BLaER1 (cell line): ENCODE measurements around the gene COMMD8.
"Not testable (repeated sequence)": the region's sequence is repeated elsewhere in the genome, so short reads cannot be mapped to it uniquely, and the experiment has no call there.

Source experiments
- H3K27ac ChIP-seq: shearing (Covaris generic); formaldehyde crosslinking; 2 replicates; pipeline ENCODE4 v1.8.1; 2022
- H3K27me3 ChIP-seq: shearing (Covaris generic); formaldehyde crosslinking; 2 replicates; pipeline ENCODE4 v1.8.1; 2022
- H3K36me3 ChIP-seq: shearing (Covaris generic); formaldehyde crosslinking; 2 replicates; pipeline ENCODE4 v1.8.1; 2022
- H3K4me1 ChIP-seq: shearing (Covaris generic); formaldehyde crosslinking; 2 replicates; pipeline ENCODE4 v1.8.1; 2022
- H3K4me2 ChIP-seq: shearing (Covaris generic); formaldehyde crosslinking; 2 replicates; pipeline ENCODE4 v1.8.1; 2022
- H3K4me3 ChIP-seq: shearing (Covaris generic); formaldehyde crosslinking; 2 replicates; pipeline ENCODE4 v1.8.1; 2022
- H3K9ac ChIP-seq: shearing (Covaris generic); formaldehyde crosslinking; 2 replicates; pipeline ENCODE4 v1.8.1; 2022
- H3K9me3 ChIP-seq: shearing (Covaris generic); formaldehyde crosslinking; 2 replicates; pipeline ENCODE4 v1.8.1; 2022
- H4K20me1 ChIP-seq: shearing (Covaris generic); formaldehyde crosslinking; 2 replicates; pipeline ENCODE4 v1.8.1; 2022
- Cebpa-rat ChIP-seq: shearing (Covaris generic); IDR thresholded peaks from 2 replicates; pipeline ENCODE4 v1.8.1; 2022

COMMD8 gene

GRCh38 chr4:47490550-47490949 is 27.0 kb upstream of the COMMD8 start:
- Histone ChIP-seq H3K4me2 (no peak overlapping the region), H3K27ac (no peak overlapping the region), H3K9ac (no peak overlapping the region), H3K9me3 (no peaks in the 10 kb centered on the region), H3K27me3 (no peaks in the 10 kb centered on the region), H3K4me1 (peaks cover 6% of the 10 kb centered on the region), H4K20me1 (no peaks in the 10 kb centered on the region), H3K36me3 (no peaks in the 10 kb centered on the region), H3K4me3 (no peak overlapping the region)
- TF ChIP-seq Cebpa-rat: no peak

DNA sequence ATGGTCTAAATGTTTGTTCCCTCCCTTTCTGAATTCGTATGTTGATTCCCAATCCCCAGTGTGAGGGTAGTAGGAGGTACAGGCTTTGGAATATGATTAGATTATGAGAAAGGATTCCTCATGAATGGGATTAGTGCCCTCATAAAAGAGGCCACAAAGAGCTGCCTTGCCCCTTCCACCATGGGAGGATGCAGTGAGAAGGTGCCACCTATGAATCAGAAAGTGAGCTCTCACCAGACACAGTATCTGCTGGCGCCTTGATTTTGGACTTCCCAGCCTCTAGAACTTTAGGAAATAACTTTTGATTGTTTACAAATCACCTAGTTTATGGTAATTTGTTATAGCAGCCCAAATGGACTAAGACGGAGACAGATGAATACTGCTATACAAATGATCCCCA is 25.2 kb upstream of the COMMD8 start:
- no peak for TF ChIP-seq Cebpa-rat
- Histone ChIP-seq H3K4me2 (no peak overlapping the region), H3K27me3 (no peaks in the 10 kb centered on the region), H3K9ac (no peak overlapping the region), H4K20me1 (no peaks in the 10 kb centered on the region), H3K4me3 (no peak overlapping the region), H3K27ac (no peak overlapping the region), H3K4me1 (peaks cover 14% of the 10 kb centered on the region), H3K36me3 (no peaks in the 10 kb centered on the region), H3K9me3 (no peaks in the 10 kb centered on the region)

- Histone ChIP-seq H3K4me2 (peak overlapping the region; percentile 82; the same call in 1 of the 2 replicates), H3K4me1 (peaks cover 14% of the 10 kb centered on the region)
- not testable (repeated sequence) for H3K27me3 ChIP-seq, H3K9me3 ChIP-seq, H3K27ac ChIP-seq, H3K36me3 ChIP-seq, H3K4me3 ChIP-seq, H4K20me1 ChIP-seq, H3K9ac ChIP-seq
Measured at GRCh38 chr4:47486727-47487126, 23.2 kb upstream of the COMMD8 start.

DNA sequence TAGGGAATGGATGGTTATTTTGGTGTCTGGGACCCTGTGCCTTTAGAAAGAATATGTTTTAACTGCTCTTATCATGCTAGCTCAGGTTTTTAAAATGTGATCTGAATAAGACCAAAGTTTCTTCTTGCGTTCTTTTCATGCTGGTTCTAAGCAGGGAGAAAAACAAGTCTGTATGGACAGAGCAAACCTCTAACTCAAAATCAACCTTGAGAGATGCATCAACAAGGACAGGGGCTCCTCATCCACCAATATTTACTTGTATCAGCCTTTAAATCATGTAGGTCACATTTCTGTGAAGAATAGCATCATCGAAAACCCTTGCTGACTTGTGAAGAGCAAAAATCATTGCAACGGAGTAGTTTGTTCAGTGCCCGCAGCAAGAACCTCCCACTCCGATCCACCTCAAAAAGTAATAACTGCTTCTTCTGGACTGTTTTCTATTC is 22.8 kb upstream of the COMMD8 start:
- no peak for TF ChIP-seq Cebpa-rat
- H4K20me1 ChIP-seq: no peaks in the 10 kb centered on the region
- no peak overlapping the region for H3K27ac ChIP-seq
- no peaks in the 10 kb centered on the region for H3K36me3 ChIP-seq
- H3K4me1 ChIP-seq: peaks cover 14% of the 10 kb centered on the region
- no peaks in the 10 kb centered on the region for H3K27me3 ChIP-seq
- peak overlapping the region; percentile 82 for H3K4me2 ChIP-seq
- peak overlapping the region; percentile 69 for H3K4me3 ChIP-seq
- peak overlapping the region; percentile 58 for H3K9ac ChIP-seq
- no peaks in the 10 kb centered on the region for H3K9me3 ChIP-seq

- Histone ChIP-seq H3K4me1 (peaks cover 14% of the 10 kb centered on the region), H3K27ac (peak overlapping the region; percentile 18; the same call in 1 of the 2 replicates)
- no peak for TF ChIP-seq Cebpa-rat
Measured at GRCh38 chr4:47485768-47486167, 22.3 kb upstream of the COMMD8 start.

GRCh38 chr4:47485047-47485692 is 21.7 kb upstream of the COMMD8 start, which contains the start of gene ATP10D:
Gene ATP10D (plus strand): TSS chr4:47485275. CDS start chr4:47512541, 27,266 bp downstream.
- peak within 1 kb of the TSS; percentile 69 for H3K4me3 ChIP-seq
- H3K9me3 ChIP-seq: no peaks in the 10 kb centered on the region
- H3K4me1 ChIP-seq: peaks cover 14% of the 10 kb centered on the region
- H3K36me3 ChIP-seq: no peaks in the 10 kb centered on the region
- no peak for TF ChIP-seq Cebpa-rat
- no peaks in the 10 kb centered on the region for H4K20me1 ChIP-seq
- H3K27me3 ChIP-seq: no peaks in the 10 kb centered on the region
- peak within 1 kb of the TSS; percentile 82 for H3K4me2 ChIP-seq
- peak within 1 kb of the TSS; percentile 58 for H3K9ac ChIP-seq
- peak within 1 kb of the TSS; percentile 18; the same call in 1 of the 2 replicates for H3K27ac ChIP-seq

More at GRCh38 chr4:47485768-47486167, 22.3 kb upstream of the COMMD8 start:
- no peaks in the 10 kb centered on the region for H4K20me1 ChIP-seq
- H3K27me3 ChIP-seq: no peaks in the 10 kb centered on the region
- H3K4me3 ChIP-seq: peak overlapping the region; percentile 69
- H3K9ac ChIP-seq: peak overlapping the region; percentile 58
- H3K4me2 ChIP-seq: peak overlapping the region; percentile 82
- no peaks in the 10 kb centered on the region for H3K9me3 ChIP-seq
- no peaks in the 10 kb centered on the region for H3K36me3 ChIP-seq

DNA sequence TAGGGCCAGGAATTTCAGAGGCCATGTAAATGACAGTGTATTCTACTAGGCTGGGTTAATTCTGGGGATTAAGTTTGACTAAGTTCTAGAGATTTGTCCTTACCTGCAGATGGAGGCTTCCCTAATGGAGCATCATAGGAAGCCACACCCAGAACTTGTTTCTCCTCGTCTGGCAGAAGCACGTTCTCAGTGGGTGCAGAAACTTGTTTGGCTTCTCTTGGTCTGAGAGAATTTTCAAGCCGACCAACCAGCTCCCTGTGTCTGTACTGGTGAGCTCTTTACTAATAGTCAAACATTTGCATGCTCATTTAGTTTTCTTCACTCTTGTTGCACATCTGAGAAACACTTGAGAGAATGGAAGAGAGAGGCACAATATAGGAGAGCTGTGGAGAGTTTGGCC is 20.7 kb upstream of the COMMD8 start:
- Histone ChIP-seq H3K4me3 (no peak overlapping the region), H3K36me3 (no peaks in the 10 kb centered on the region), H3K4me2 (no peak overlapping the region), H3K27me3 (no peaks in the 10 kb centered on the region), H3K4me1 (peaks cover 14% of the 10 kb centered on the region), H3K9ac (no peak overlapping the region), H3K27ac (no peak overlapping the region), H4K20me1 (no peaks in the 10 kb centered on the region), H3K9me3 (no peaks in the 10 kb centered on the region)
- no peak for TF ChIP-seq Cebpa-rat

GRCh38 chr4:47483745-47484144 is 20.2 kb upstream of the COMMD8 start:
- H3K9me3 ChIP-seq: no peaks in the 10 kb centered on the region
- H3K4me3 ChIP-seq: no peak overlapping the region
- no peaks in the 10 kb centered on the region for H3K36me3 ChIP-seq
- H3K9ac ChIP-seq: no peak overlapping the region
- no peak overlapping the region for H3K4me2 ChIP-seq
- TF ChIP-seq Cebpa-rat: no peak
- peaks cover 14% of the 10 kb centered on the region for H3K4me1 ChIP-seq
- H3K27ac ChIP-seq: no peak overlapping the region
- no peaks in the 10 kb centered on the region for H3K27me3 ChIP-seq
- no peaks in the 10 kb centered on the region for H4K20me1 ChIP-seq

DNA sequence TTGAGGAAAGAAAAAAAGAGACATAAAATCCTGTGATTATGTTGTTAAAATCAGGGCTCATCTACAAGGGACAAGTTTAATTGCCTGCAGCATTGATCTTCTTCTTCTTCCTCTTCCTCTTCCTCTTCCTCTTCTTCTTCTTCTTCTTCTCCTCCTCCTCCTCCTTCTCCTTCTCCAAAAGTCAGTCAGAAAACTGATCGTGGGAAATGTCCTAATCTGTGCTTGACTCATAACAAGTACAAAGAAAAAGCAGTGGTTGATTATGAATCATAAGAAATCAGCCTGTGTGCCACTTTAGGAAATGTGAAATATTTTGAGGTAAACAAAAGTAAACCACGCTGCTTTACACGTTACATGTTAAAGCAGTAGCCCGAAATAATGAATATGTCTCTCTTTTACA is 18.8 kb upstream of the COMMD8 start:
- Histone ChIP-seq H3K4me1 (peaks cover 14% of the 10 kb centered on the region), H3K27me3 (no peaks in the 10 kb centered on the region), H3K9ac (no peak overlapping the region), H3K4me3 (no peak overlapping the region), H3K27ac (no peak overlapping the region), H3K9me3 (no peaks in the 10 kb centered on the region), H3K4me2 (no peak overlapping the region), H3K36me3 (no peaks in the 10 kb centered on the region), H4K20me1 (no peaks in the 10 kb centered on the region)
- TF ChIP-seq Cebpa-rat: no peak

DNA sequence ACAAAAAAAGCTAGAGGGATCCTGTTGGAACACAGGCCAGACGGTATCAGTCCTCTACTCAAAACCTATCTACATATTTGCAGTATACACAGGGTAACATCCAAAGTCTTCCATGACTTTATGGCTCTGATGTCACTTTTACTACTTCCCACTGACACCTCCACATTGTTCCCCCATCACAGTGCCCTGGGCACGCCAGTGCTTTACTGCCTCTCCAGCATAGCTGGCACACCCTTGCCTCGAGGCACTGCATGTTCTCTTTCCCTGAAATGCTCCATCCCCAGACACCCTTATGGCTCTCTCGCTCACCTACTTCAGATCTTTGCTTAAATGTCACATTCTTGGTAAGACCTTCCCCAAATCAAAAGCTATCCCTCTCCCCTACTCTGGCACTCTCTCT is 15.3 kb upstream of the COMMD8 start:
- H3K4me3 ChIP-seq: no peak overlapping the region
- H3K9ac ChIP-seq: no peak overlapping the region
- TF ChIP-seq Cebpa-rat: no peak
- no peaks in the 10 kb centered on the region for H3K9me3 ChIP-seq
- no peak overlapping the region for H3K4me2 ChIP-seq
- H3K36me3 ChIP-seq: no peaks in the 10 kb centered on the region
- H3K27ac ChIP-seq: no peak overlapping the region
- no peaks in the 10 kb centered on the region for H3K4me1 ChIP-seq
- H3K27me3 ChIP-seq: no peaks in the 10 kb centered on the region
- H4K20me1 ChIP-seq: no peaks in the 10 kb centered on the region
